WTC11 (cell line): ENCODE results near the gene HDAC9.

Experiments used
- AFF4 ChIP-seq: sonication (generic); formaldehyde crosslinking; IDR thresholded peaks from 2 replicates; pipeline ENCODE4 v1.8.1; 2023; ENCODE audit warnings: mild to moderate bottlenecking, missing genetic modification reagents, borderline replicate concordance
- ATF2 ChIP-seq: sonication (generic); formaldehyde crosslinking; IDR thresholded peaks from 2 replicates; pipeline ENCODE4 v1.8.1; 2022; ENCODE audit warnings: low read depth, missing genetic modification reagents, borderline replicate concordance
- E2F4 ChIP-seq: sonication (generic); formaldehyde crosslinking; IDR thresholded peaks from 2 replicates; pipeline ENCODE4 v1.8.1; 2022; ENCODE audit warnings: low read depth, mild to moderate bottlenecking, moderate library complexity, missing genetic modification reagents, borderline replicate concordance
- NFYB ChIP-seq: sonication (generic); formaldehyde crosslinking; conservative IDR thresholded peaks from 2 replicates; pipeline ENCODE4 v1.8.0; 2022; ENCODE audit warnings: low read depth, missing genetic modification reagents
- TCF7 ChIP-seq: sonication (generic); formaldehyde crosslinking; IDR thresholded peaks from 2 replicates; pipeline ENCODE4 v1.8.0; 2022; ENCODE audit warnings: mild to moderate bottlenecking, low read depth, missing genetic modification reagents, moderate library complexity
- ZNF138 ChIP-seq: sonication (generic); formaldehyde crosslinking; conservative IDR thresholded peaks from 2 replicates; pipeline ENCODE4 v1.8.1; 2022; ENCODE audit warnings: mild to moderate bottlenecking, moderate library complexity, missing genetic modification reagents
- ZNF232 ChIP-seq: sonication (generic); formaldehyde crosslinking; IDR thresholded peaks from 2 replicates; pipeline ENCODE4 v1.8.0; 2022; ENCODE audit warnings: mild to moderate bottlenecking, missing genetic modification reagents
- TF ChIP-seq, protein P1 (sequence below): sonication (generic); formaldehyde crosslinking; conservative IDR thresholded peaks from 2 replicates; pipeline ENCODE4 v1.8.1; 2022; ENCODE audit warnings: mild to moderate bottlenecking, missing genetic modification reagents
- TF ChIP-seq, protein P2 (sequence below): fragments of 200-600 bp; IDR thresholded peaks from 2 replicates; pipeline ENCODE4 v1.8.0; 2022; ENCODE audit warnings: antibody characterized with exemption
- TF ChIP-seq, protein P3 (sequence below): fragments of 250-450 bp; sonication (Bioruptor Pico); IDR thresholded peaks from 2 replicates; pipeline ENCODE4 v2.1.2; 2022; ENCODE audit warnings: mild to moderate bottlenecking, moderate library complexity

DNA sequence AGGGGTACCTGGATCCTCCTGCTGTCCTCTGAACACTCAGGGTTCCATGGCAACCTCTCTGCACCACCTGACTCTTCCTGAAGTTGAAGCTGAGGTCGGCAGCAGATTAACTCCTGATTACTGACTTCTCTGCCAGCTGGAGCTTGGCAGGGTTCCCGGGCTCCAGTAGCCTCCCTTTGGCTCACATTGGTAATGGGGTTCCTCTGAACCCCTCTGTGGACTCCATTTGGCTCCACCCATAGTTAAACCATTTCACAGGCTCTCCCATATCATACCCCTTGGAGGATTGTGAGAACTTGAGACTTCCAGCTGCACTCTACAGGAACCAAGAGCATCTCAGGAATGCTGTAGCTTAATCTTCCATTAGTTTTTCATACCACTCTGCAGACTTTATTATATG lies 292.5 kb downstream of the HDAC9 start:
- TF ChIP-seq NFYB (CRISPR knock-in tag) (no peak), AFF4 (CRISPR knock-in tag) (no peak), TCF7 (CRISPR knock-in tag) (no peak), ATF2 (no peak), E2F4 (CRISPR knock-in tag) (no peak), ZNF232 (CRISPR knock-in tag) (no peak), ZNF138 (CRISPR knock-in tag) (no peak)
- TF ChIP-seq, protein P1, sequence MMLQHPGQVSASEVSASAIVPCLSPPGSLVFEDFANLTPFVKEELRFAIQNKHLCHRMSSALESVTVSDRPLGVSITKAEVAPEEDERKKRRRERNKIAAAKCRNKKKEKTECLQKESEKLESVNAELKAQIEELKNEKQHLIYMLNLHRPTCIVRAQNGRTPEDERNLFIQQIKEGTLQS (CRISPR knock-in tag) = no peak
- TF ChIP-seq, protein P2, sequence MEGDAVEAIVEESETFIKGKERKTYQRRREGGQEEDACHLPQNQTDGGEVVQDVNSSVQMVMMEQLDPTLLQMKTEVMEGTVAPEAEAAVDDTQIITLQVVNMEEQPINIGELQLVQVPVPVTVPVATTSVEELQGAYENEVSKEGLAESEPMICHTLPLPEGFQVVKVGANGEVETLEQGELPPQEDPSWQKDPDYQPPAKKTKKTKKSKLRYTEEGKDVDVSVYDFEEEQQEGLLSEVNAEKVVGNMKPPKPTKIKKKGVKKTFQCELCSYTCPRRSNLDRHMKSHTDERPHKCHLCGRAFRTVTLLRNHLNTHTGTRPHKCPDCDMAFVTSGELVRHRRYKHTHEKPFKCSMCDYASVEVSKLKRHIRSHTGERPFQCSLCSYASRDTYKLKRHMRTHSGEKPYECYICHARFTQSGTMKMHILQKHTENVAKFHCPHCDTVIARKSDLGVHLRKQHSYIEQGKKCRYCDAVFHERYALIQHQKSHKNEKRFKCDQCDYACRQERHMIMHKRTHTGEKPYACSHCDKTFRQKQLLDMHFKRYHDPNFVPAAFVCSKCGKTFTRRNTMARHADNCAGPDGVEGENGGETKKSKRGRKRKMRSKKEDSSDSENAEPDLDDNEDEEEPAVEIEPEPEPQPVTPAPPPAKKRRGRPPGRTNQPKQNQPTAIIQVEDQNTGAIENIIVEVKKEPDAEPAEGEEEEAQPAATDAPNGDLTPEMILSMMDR = no peak
- TF ChIP-seq, protein P3, sequence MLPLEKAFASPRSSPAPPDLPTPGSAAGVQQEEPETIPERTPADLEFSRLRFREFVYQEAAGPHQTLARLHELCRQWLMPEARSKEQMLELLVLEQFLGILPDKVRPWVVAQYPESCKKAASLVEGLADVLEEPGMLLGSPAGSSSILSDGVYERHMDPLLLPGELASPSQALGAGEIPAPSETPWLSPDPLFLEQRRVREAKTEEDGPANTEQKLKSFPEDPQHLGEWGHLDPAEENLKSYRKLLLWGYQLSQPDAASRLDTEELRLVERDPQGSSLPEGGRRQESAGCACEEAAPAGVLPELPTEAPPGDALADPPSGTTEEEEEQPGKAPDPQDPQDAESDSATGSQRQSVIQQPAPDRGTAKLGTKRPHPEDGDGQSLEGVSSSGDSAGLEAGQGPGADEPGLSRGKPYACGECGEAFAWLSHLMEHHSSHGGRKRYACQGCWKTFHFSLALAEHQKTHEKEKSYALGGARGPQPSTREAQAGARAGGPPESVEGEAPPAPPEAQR (CRISPR knock-in tag) = no peak
